Myometrial cell (primary cell): Measurements from ENCODE around the gene DIP2A. TPM values are rescaled to one million over a fixed set of nuclear protein-coding genes. Genes with fewer than 3 reads are reported as not detected.

Experiments used
- total RNA-seq: library from RNA; depleted of rRNA; stranded (reverse); fragments of >200 nt; gene quantifications from 2 replicates; pipeline ENCODE4 v1.2.3, GENCODE V29; 2015

The DIP2A gene, protein sequence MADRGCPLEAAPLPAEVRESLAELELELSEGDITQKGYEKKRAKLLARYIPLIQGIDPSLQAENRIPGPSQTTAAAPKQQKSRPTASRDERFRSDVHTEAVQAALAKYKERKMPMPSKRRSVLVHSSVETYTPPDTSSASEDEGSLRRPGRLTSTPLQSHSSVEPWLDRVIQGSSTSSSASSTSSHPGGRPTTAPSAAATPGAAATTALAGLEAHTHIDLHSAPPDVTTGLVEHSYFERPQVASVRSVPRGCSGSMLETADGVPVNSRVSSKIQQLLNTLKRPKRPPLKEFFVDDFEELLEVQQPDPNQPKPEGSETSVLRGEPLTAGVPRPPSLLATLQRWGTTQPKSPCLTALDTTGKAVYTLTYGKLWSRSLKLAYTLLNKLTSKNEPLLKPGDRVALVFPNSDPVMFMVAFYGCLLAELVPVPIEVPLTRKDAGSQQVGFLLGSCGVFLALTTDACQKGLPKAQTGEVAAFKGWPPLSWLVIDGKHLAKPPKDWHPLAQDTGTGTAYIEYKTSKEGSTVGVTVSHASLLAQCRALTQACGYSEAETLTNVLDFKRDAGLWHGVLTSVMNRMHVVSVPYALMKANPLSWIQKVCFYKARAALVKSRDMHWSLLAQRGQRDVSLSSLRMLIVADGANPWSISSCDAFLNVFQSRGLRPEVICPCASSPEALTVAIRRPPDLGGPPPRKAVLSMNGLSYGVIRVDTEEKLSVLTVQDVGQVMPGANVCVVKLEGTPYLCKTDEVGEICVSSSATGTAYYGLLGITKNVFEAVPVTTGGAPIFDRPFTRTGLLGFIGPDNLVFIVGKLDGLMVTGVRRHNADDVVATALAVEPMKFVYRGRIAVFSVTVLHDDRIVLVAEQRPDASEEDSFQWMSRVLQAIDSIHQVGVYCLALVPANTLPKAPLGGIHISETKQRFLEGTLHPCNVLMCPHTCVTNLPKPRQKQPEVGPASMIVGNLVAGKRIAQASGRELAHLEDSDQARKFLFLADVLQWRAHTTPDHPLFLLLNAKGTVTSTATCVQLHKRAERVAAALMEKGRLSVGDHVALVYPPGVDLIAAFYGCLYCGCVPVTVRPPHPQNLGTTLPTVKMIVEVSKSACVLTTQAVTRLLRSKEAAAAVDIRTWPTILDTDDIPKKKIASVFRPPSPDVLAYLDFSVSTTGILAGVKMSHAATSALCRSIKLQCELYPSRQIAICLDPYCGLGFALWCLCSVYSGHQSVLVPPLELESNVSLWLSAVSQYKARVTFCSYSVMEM (N-terminal part only)
- total RNA-seq, result 17.6 and 19.7 TPM in 2 replicates

DNA sequence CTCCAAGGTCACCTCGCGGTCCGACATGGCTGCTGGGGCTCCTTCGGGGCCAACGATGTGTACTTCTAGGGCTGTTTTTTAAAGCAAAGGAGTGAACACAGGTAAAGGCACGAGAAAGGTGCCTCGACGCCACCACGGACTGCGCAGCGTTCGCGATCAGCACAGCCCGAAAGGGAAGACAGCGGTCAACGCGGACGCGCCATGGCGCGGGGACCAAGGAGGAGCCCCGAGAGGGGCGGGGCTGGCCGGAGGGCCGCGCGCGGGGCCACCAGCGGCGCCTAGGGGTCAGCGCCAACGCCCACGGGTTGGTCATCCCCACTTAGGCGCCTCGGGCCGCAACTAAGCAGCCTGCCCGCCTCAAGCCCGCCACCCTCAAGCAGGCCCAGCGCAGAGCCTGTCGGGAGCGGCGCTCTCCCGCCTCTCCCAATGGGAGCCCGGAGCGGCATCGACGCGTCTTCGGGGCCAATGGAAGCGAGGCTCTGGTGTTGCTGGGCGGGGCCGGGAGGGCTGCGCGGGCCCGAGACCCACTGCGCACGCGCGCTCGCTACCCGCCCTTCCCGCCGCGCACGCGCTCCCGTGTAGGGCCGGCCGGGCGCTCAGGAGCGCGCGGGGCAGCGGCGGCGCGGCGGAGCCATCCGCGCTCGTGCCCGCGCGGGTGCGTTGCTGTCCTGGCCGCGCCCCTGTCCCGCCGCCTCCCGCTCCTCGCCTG lies at the start of gene DIP2A:
Gene DIP2A, plus strand, starts transcription at position 577 of the 709 bp plus-strand sequence. CDS start 241 bp downstream, outside the sequence.

DNA sequence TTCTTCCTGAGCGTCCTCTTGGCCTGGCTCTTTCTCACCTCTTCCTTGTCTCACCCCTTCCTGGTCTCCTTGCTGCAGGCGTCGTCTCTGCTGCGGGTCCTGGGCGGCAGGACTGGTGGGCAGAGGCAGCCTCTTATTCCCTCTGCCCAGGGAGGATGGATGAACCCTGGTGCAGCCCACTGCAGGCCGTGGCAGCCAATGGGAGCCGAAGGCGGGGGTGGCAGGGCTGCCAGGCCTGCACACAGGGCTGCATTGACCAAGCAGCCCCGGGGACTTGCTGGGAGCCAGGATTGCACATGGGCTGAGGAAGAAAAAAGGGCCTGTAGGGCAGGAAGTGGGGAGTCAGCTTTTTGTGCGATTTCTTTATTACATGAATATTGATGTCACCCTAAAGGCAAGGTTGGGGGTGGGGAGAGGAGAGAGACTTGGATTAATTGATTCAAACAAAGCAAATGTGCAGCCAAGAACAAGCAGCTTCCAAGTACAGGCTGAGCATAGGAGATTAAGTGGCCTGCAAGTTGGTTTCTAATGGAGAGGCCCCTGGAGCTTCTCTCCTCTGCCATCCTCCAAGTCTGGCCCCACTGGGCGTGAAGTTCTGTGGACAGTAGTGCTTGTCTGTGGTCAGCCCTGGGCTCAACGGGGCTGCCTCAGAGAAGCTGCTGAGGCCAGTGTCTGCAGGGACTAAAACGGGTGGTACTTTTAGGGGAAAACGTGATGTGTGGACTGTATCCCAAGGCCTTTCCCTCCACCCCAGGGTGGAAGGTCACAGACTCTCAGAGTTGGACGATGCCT lies 146.5 kb downstream of the DIP2A start, which contains the start of gene S100B:
Gene S100B, minus strand, starts transcription at position 108 of the 792 bp plus-strand sequence. CDS start 2,667 bp downstream, outside the sequence.

Other genes starting within 250 kb of the DIP2A start
- 195 and 259 TPM in 2 replicates for gene LSS, start 230.1 kb upstream of the DIP2A start, total RNA-seq
- gene MCM3AP, start 173.3 kb upstream of the DIP2A start, total RNA-seq, result 67.3 and 71.8 TPM in 2 replicates
- 24.6 and 30.3 TPM in 2 replicates for gene YBEY, start 172.5 kb upstream of the DIP2A start, total RNA-seq
- 2.0 and 5.7 TPM in 2 replicates for gene C21orf58, start 135.0 kb upstream of the DIP2A start, total RNA-seq
- gene PCNT, start 134.7 kb upstream of the DIP2A start, total RNA-seq, result 8.3 and 14.1 TPM in 2 replicates
- gene S100B, start 146.2 kb downstream of the DIP2A start, total RNA-seq, result not detected in 2 replicates
- 111 and 133 TPM in 2 replicates for gene PRMT2, start 176.8 kb downstream of the DIP2A start, total RNA-seq